DMS153 (cell line): ENCODE results near the gene PACRG.

Experiments used
- DNase-seq: peaks from one replicate; lab custom pipeline; 2025; lab: John Stamatoyannopoulos, UW

The PACRG gene

DNA sequence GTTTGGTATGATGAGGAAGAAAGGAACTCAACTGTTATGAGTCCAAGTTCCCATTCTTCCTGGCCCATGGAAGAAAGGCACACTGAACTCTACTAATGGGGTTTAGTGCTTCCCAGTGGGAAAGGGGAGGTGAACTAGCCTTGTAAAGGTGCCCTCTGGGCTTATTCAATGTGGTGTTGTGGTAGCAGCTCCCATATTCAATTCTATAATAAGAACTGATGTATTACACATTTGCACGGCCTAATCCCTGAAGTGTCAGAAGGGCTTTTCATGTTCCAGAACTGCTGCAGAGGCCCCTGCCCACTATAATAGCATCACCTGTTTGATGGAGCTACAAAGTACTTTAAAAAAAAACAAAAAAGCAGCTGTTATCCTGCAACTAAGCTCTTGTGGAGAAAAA, 17.4 kb upstream of the PACRG start:
- DNase-seq = no peak

DNA sequence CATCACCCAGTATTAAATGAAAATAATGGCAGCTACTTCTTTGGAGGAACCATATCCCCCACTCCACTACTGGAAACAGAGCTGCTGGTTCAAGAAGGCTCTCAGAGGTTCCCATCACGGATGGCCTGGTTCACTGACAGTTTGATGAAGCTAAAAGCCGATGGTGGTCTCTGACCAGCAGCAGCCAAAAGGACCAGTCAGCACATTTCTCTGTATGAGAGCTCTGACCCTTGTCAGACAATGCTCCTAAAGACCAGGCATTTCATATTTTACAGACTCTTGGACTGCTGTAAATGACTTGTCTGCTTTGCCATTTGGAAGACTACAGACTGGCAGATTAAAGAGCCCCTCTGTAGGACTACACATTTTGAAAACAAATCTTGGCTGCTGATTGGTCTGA, 16.8 kb upstream of the PACRG start:
- no peak for DNase-seq

DNA sequence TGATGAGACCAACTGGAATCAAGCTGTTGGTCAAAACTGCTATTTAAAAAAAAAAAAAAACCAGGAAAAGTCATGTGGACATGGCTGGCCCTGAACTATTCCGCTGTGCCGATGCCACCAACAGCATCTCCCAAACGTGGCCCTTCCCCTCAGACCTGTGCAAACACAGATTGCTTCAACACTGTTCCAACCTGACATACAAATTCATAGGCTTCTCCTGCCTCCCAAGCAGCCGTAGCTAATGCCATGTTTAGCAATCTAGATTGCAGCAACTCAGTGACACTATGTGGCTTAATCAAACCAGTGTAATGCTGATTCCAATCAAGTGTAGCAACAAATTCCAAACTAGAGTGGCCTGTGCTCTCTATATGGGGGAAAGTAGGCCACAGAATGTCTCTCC, 16.4 kb upstream of the PACRG start:
- DNase-seq = no peak

DNA sequence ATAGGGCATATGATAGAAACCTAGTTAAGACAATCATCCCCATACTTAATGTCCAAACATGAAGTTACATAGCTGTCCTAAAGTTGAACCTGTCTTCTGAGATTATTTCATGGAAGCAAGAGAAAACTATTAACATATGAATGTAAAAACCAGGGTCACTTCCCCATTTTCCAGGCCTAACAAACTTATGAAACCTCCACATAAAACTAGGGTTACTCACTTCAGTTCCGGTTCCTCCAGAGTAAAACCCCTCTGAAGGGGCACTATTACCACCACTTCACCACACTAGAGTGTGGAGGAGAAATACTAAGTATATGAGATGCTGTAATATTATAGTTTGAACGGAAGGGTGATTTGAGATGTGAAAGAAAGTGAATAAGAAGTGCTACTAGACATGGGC, 15.1 kb upstream of the PACRG start:
- no peak for DNase-seq

DNA sequence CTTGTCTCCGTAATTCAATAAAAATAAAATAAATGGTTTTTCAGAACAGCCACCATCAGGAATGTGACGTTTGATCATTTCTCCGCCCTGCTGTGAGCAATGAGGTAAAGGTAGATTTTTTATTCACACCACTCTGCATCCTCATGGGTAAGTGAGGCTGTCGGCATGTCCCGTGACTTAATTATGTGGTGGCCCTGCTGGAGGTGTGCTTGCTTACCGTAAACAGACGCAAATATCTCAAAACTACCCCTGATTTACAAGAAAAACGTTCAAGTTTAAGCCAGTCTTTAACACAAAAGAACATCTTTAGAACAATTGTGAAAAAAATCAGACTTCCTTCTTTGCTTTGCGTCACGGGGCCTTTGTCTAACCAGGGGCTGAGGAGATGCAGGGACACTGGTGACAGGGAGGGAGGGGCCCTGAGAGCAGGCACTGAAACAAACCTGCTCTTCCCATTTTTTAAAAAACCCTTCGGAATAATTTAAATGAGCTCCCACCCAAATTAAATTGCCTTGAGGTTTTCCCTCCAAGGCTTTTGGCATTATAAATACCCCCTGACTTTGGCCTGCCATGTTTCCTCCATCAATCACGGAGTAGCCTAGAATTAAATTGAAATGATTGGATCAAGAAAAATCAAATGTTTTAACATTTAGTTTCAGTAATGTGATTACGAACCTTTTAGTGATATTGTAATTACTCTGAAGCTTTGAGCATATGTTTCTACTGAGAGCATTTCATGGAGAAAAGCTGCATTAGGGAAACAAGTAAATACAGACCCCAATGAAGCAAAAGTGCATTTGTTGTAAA, 13.6 kb upstream of the PACRG start:
- DNase-seq = no peak

DNA sequence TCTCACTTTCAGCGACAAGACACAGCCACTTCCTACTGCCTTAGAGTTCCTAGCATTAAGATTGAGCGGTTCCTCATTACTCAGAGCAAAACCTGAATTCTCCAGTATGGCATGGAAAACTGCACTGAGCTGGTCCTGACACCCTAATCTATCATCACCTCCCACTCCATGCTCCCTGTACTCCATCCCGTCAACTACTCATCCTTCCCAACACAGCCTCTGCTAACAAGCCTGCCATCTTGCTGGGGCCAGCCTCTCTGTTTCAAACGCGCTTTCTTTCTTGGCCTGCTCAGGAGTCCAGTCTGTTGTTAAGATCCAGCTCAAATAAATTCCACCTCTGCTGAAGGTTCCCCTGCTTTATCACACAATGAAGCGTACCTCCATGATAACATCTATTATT, 12.2 kb upstream of the PACRG start:
- no peak for DNase-seq

DNA sequence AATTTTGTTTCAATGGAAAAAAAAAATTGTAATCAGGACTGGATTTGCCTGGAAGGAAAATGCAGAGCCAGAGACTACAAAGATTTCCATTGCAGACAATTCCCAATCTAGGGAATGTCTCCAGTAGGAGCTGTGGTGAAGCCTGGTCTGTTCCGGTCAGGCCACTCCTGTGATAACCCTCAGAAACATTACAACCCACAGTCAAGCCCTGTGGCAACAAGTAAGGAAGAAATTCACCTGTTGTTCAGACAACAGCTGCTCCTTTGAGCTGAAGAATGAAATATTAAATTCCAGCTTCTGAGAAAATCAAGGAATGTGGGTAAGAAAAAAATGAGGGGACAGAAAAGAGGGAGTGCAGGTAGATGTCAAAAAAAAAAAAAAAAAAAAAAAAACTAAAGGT, 8.2 kb upstream of the PACRG start:
- DNase-seq = no peak

DNA sequence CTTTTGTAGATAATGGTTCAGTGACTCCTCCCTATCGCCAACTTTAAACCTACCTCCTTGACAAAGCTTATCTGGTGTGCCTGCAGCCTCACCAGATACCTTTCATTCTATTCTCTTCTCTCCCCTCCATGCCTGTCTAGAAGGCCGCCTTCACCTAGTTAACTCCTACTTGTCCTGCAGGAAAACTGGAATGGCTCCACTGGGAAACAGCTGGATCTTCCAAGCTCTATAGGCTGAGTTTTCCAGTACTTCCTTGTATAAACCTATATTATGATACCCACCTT, 6.4 kb upstream of the PACRG start:
- DNase-seq = no peak

DNA sequence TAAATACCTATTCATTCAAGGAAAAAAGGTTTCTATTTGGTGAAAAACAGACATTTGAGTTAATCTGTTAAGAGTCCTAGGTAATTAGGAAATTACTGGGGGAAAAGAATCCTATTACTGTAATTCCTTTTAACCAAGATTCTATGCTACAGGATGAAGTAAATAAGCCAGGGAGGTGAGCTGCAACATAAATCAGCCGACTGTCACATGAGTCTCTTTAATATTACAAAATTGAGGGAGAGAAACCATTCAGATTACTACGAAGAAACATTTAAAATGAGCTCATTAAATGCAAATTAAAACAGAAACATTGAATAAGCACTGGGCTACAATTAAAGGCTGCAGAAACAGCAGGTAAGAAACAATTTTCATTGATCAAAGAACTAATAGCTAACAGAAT, 5.5 kb upstream of the PACRG start:
- DNase-seq = no peak

DNA sequence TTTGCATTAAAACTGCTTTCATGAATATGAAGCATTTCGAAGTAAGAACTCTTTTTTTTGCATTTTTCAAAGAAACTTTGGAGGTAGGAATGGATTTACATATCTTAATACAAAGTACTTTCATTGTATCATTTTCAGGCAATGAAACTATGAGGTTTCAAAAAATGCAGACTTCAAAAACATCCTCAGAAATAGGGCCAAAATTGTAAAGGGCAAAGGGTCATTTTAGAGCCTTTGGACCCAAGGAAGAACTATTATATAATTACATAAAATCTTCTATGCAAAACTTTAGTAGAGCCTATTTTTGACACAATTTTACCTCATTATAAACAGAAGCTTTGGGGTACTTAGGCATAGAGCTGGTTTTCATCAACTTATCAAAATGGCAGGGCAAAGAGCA, 5.1 kb upstream of the PACRG start:
- no peak for DNase-seq

DNA sequence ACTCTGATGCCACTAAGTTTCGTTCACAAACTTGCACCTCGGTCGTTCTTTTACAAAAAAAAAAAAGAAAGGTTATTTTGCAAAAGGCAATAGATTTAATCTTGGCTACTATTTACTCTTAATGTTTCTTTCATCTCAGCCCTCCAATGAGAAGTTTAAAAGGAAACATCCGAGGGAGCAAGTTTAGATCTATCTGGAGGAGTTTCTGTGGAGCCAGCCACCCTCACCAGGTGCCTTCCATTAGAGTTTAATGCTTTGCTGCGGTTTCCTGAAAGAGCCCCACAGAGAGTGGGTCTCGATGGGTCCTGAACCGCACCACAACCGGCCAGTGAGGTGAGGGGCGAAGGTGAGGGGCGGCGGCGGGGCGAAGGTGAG, 840 bp upstream of the PACRG start:
- DNase-seq = no peak

DNA sequence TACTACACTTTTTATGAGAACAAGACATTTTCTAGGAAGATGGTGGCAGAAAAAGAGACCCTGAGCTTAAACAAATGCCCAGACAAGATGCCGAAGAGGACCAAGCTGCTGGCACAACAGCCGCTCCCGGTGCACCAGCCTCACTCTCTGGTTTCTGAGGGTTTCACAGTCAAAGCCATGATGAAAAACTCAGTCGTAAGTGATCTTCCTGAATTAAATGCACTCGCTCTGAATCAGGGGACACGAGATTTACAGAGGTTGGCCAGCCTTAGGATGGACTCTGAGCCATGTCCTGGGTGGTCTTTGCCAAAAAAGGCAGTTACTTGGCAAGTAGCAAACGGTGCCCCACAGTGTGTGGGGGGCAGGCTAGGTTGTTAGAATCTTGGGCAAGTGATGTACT, 423 bp downstream of the PACRG start:
- DNase-seq = no peak

DNA sequence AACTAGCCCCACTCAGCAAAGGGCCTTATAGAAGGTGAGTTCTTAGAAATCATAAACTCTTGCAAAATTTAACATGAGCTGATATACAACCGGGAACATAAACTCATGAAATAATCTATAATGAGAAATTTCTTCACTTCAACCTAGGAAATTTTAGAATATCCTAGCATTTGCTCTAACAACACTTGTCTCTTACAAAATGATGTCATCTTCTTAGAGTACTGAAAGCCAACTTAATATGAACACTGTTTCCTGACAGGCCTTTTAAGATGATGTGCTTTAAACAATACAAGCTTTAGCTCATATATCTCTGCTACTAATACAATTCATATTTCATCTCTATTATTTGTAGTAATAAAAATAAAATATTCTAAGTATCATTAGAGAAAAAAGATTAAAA, 932 bp downstream of the PACRG start:
- no peak for DNase-seq

DNA sequence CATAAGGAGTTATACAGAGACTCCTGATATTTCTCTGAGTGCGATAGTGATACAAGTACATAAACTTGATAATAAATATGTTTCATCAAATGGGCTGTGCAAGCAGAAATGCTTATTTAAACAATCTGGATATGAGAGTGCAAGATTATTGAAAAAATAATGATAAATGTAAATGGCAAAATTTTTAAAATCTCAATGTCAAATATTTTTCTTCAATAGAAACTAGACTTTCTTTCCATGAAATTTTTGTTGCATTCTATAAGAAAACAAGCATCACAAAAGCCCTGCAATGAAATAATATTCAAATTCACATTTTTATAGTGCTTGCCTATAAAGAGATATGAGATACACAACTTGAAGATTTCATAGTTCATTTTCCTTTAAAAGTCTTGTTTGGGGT, 2.7 kb downstream of the PACRG start:
- no peak for DNase-seq

DNA sequence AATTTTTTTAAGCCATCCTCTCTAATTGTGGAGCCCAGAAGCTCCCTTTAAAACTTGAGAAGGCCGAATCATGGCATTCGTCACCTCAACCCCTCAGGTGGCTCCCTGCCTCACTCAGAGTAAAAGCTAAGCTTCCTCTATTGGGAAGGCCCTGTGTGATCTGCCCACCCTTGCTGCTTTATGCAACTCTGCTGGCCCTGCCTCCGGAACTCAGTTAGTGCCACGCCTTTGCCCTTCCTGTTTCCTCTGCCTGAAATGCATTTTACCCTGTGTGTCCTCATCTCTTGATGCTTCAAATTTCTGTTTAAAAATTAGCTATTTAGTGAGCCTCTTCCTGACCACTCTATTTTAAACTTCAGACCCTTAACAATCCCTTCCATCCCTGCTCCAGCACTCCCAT, 5.7 kb downstream of the PACRG start:
- no peak for DNase-seq

DNA sequence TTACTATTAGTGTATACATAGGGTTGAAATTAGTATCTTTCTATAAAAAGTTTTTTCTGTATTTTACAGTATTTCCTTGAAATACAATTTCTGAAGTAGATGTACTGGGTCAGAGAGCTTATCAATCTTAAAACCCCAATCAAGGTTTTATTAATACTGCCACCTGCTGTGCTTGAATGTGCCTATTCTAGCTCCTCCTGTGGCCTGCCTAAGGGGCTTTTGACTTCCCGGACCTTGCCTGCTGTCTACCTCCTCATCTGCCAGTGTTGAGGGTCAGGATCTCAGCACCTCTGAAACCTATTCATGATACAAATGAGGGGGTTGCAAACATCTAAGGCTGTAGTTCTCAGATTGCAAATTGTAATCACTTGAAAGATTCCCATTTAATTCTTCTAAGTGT, 9.2 kb downstream of the PACRG start:
- DNase-seq = no peak

DNA sequence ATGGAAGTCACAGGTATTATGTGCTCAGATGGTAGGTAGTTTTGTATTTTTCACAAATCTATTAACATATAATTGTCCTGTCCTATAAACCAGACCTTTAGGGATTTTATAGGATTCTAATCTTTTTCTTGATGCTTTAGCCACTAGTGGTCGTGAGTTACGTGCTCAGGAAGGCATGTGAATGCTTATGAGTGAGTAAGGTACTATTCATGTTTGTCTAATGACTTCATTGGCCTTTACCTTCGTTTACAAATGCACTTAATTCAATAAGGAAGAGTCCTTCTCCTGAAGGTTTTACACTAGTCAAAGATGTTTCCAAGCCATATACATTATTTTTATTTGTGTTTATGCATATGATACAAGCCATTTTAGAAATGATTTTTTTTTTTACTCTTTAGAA, 23.0 kb downstream of the PACRG start:
- no peak for DNase-seq

DNA sequence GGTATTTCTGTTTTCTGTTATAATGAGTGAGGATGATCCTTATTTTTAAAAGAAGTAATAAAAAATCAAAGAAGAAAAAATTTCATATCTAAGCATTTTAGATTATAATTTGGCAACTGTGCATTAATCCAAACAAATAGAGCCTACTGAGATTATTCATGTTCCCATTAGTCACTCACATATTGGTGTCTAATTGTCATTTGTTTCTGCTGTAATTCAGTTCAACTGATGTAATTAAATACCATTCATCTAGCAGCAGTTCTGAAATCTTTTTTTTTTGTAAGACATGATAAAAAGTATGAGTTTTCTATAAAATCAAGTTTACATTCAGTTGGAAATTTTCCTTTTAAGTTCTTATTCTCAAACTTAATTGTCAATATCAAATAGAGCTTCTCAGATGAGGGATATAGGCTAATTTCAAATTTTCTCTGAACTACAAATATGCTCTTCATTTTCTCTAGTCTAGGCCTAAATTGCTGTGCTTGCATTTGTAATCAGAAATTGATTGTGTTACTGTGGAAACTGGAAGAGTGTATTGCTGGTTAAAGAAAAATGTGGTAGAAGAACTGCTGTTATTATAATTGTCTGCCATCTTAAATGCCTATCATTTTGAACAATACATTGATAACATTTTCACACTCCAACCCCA, 23.6 kb downstream of the PACRG start:
- DNase-seq = no peak

DNA sequence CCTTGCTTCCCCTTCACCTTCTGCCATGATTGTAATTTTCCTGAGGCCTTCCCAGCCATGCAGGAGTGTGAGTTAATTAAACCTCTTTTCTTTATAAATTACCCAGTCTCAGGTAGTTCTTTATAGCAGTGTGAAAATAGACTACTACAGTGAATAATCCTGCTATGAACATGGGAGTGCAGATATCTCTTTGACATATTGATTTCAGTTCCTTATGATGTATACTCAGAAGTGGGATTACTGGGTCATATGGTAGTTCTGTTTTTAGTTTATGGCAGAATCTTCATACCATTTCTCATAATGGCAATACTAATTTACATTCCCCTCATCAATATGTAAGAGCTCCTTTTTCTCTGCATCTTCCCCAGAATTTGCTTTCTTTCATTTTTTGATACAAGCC, 26.0 kb downstream of the PACRG start:
- DNase-seq = no peak

DNA sequence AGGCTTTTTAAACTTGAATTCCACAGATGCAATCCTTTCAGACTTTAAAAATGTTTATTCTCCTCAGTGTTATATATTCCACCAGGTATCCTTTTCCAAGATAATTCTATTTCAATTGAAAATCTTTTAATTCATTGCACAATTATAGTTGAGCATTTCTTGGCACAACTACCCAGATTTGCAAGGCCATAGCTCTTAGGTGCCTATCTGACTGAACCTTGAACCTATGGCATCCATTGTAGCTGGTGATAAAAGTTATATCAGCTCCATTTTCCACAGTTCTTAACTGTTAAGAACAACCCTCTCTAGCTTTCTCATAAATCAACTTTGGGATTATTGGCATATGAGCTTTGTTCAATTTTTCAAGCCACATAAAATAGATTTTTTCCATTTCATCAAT, 42.4 kb downstream of the PACRG start:
- DNase-seq = no peak

DNA sequence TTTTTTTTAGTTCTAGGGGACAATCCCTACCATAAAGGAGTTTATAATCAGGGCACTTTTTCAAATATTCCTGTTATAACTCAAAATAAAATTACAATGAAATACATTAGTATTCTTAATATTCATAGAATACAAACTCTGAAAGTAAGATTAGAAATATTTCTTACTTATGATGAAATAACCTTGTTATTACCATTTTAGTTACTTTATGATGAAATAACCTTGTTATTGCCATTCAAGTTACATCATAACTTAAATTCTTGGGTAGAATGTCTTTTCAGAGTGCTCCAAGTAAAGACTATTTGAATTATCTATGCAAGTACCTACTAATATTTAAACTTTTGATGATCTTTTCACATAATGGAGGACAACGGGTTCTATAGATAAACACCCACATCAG, 43.2 kb downstream of the PACRG start:
- no peak for DNase-seq

DNA sequence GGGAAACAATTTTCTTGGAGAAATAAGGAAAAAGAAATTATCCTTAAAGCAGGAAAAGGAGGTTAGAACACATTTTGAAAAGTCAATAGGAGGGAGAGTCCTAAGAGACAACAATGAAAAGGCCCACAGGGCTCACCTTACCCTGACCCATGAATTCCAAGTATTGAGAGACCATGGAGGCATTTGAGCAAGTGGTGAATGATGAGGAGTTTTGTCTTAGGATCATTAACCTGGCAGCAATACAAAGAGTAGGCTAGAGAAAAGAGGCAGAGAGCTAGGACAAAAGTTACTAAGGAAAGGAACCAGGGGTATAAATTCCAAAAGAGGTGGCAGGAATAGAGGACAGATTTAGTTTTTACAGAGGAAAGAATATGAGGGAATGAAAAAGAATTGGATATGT, 44.7 kb downstream of the PACRG start:
- no peak for DNase-seq

DNA sequence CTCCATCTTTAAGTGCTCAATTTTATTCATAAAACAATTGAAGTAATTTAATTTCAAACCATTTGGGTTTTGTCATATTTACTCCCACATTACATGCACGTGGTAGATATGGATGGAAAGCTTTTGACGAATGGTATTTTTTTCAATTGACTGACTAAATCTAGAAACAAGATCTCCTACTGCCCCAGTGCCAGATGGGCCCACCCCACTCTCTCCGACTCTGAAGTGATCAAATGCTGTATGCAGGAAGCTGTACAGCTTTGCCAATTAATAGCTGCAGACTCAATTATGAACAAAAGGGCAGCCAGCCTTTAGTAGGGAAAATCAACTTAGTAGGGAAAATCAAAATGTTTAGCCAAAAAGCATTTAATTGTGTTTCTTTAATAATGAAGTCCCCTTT, 46.2 kb downstream of the PACRG start:
- DNase-seq = no peak

DNA sequence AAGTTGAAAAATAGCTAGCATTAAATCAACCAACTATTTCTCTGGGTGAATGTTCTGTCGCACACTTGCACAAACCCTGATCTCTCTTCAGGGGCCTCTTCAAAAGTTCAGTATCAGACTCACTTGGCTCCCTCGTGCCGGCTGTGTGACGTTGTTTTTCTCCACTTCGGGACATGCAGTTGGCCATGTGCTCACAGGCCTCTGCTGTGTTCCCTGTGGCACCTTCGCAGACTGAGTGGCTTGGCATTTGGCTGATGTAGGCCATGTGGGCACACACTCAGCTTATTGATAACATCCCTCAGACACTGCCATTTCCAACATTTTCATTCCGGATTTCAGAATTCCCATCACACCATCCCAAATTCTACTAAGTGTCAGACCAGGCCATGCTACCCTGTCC, 49.3 kb downstream of the PACRG start:
- no peak for DNase-seq
